Measurements from ENCODE around the gene METTL2B. TPM values are rescaled to one million over a fixed set of nuclear protein-coding genes. Genes with fewer than 3 reads are reported as not detected.
"Not testable (repeated sequence)": the region's sequence is repeated elsewhere in the genome, so short reads cannot be mapped to it uniquely, and the experiment has no call there.

The METTL2B gene
- total and polyA plus RNA-seq, 2 donors (not counting 3 experiments of a cell fraction or from before 2014, with no cell fraction given): 15.9 to 30.0 TPM

GRCh38 chr7:128526062-128526466, 49.5 kb downstream of the METTL2B start:
- H3K9me1 ChIP-seq (replicated peaks; ENCODE audit: control insufficient read depth, extremely low read depth, insufficient read depth, low read length); H3K9ac ChIP-seq (replicated peaks; ENCODE audit: extremely low read depth, insufficient read depth, low read length); intact Hi-C loops (cut with micrococcal nuclease); DNase-seq (ENCODE audit: low read depth, low spot score); H3K27ac ChIP-seq (ENCODE audit: insufficient read depth, low read depth, low read length); POLR2A ChIA-PET; H3K4me1 ChIP-seq (ENCODE audit: control insufficient read depth, extremely low read depth, insufficient read depth, low read length); H3K27me3 ChIP-seq (ENCODE audit: control insufficient read depth in 2 of 2, insufficient read depth in 2 of 2, low read length in 2 of 2); dilution Hi-C loops (cut with MboI; ENCODE audit: extremely low pct_ligation_motif_present, low sequenced_read_pairs); H3K4me3 ChIP-seq (replicated peaks in 1 of 3; ENCODE audit: insufficient read depth in 1 of 3, low read depth in 1 of 3, low read length in 3 of 3); H3K4me2 ChIP-seq (ENCODE audit: insufficient read depth, low read length); H3K36me3 ChIP-seq (ENCODE audit: control insufficient read depth in 2 of 2, extremely low read depth in 1 of 2, insufficient read depth in 2 of 2, low read length in 2 of 2); H2AFZ ChIP-seq (ENCODE audit: low read depth, low read length); H3K79me2 ChIP-seq (ENCODE audit: control insufficient read depth, insufficient read depth, low read length); H4K20me1 ChIP-seq (replicated peaks; ENCODE audit: control insufficient read depth, extremely low read depth, insufficient read depth, low read length); CTCF ChIA-PET; BruUV-seq (replicated peaks); FAIRE-seq; H3K9me3 ChIP-seq (replicated peaks; ENCODE audit: control insufficient read depth, insufficient read depth, low read length): not testable (repeated sequence)

GRCh38 chr7:128529191-128529590, 52.6 kb downstream of the METTL2B start:
- H3K9me1 ChIP-seq (replicated peaks; ENCODE audit: control insufficient read depth, extremely low read depth, insufficient read depth, low read length); H2AFZ ChIP-seq (ENCODE audit: low read depth, low read length); H3K27ac ChIP-seq (ENCODE audit: insufficient read depth, low read depth, low read length); BruUV-seq (replicated peaks); H3K9ac ChIP-seq (replicated peaks; ENCODE audit: extremely low read depth, insufficient read depth, low read length); H3K9me3 ChIP-seq (replicated peaks; ENCODE audit: control insufficient read depth, insufficient read depth, low read length); H3K4me3 ChIP-seq (replicated peaks in 1 of 3; ENCODE audit: insufficient read depth in 1 of 3, low read depth in 1 of 3, low read length in 3 of 3); H3K4me1 ChIP-seq (ENCODE audit: control insufficient read depth, extremely low read depth, insufficient read depth, low read length); intact Hi-C loops (cut with micrococcal nuclease); dilution Hi-C loops (cut with MboI; ENCODE audit: extremely low pct_ligation_motif_present, low sequenced_read_pairs); FAIRE-seq; H3K27me3 ChIP-seq (ENCODE audit: control insufficient read depth in 2 of 2, insufficient read depth in 2 of 2, low read length in 2 of 2); CTCF ChIA-PET; H3K36me3 ChIP-seq (ENCODE audit: control insufficient read depth in 2 of 2, extremely low read depth in 1 of 2, insufficient read depth in 2 of 2, low read length in 2 of 2); H3K4me2 ChIP-seq (ENCODE audit: insufficient read depth, low read length); H4K20me1 ChIP-seq (replicated peaks; ENCODE audit: control insufficient read depth, extremely low read depth, insufficient read depth, low read length); DNase-seq (ENCODE audit: low read depth, low spot score); POLR2A ChIA-PET: not testable (repeated sequence)
- H3K79me2 ChIP-seq (ENCODE audit: control insufficient read depth, insufficient read depth, low read length): peaks cover 26% of the 10 kb centered on the region

DNA sequence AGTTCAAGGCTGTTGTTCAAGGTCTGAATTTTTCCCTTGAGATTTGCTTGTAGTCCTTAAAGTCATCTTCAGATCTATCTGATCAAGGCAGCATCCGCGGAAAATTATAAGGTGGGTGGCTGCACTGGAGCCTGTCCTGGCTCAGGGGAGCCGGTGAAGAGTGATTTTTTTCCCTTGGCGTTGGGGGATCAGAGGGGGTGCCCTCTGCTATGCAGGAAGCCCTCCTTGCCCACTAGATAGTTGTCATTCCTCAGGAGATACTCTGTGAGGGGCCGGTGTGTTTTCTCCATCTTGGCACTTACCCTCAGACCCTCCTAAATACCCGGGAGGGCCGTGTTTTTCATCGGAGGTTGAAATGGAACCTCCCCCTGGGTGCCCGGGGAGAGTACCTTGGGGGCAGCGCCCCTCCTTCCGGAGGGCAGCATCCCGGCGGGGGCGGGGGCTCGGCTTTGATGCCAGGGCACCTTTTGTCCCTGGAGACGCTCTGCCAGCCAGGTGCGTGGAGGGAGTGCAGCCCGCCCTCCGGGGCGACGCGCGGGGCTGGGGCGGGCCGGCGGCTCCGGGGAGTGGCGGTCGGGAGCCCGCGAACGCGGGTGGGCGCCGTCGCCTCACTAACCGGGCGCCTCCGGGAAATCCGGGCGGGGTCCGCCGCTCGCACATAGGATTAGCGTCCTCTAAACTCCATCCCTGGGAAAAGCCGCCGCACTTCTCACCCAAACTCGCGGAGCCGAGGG, 53.7 kb downstream of the METTL2B start:
- peak overlapping the region; percentile 29 for H2AFZ ChIP-seq (ENCODE audit: low read depth, low read length)
- FAIRE-seq: peak; percentile 73
- intact Hi-C loops (cut with micrococcal nuclease): not testable (repeated sequence)

More for the DNA sequence above, 53.7 kb downstream of the METTL2B start:
- H3K9me1 ChIP-seq (replicated peaks; ENCODE audit: control insufficient read depth, extremely low read depth, insufficient read depth, low read length); dilution Hi-C loops (cut with MboI; ENCODE audit: extremely low pct_ligation_motif_present, low sequenced_read_pairs); H3K9me3 ChIP-seq (replicated peaks; ENCODE audit: control insufficient read depth, insufficient read depth, low read length); DNase-seq (ENCODE audit: low read depth, low spot score); POLR2A ChIA-PET; H3K36me3 ChIP-seq (ENCODE audit: control insufficient read depth in 2 of 2, extremely low read depth in 1 of 2, insufficient read depth in 2 of 2, low read length in 2 of 2); H3K27me3 ChIP-seq (ENCODE audit: control insufficient read depth in 2 of 2, insufficient read depth in 2 of 2, low read length in 2 of 2); H3K4me1 ChIP-seq (ENCODE audit: control insufficient read depth, extremely low read depth, insufficient read depth, low read length); H4K20me1 ChIP-seq (replicated peaks; ENCODE audit: control insufficient read depth, extremely low read depth, insufficient read depth, low read length); CTCF ChIA-PET: not testable (repeated sequence)
- Histone ChIP-seq H3K27ac (ENCODE audit: insufficient read depth, low read depth, low read length) (peak overlapping the region; percentile 53), H3K9ac (replicated peaks; ENCODE audit: extremely low read depth, insufficient read depth, low read length) (peak overlapping the region; percentile 47), H3K4me2 (ENCODE audit: insufficient read depth, low read length) (peak overlapping the region; percentile 53), H3K4me3 (replicated peaks in 1 of 3; ENCODE audit: insufficient read depth in 1 of 3, low read depth in 1 of 3, low read length in 3 of 3) (peak overlapping the region; percentile 42 to 73 (median 50)), H3K79me2 (ENCODE audit: control insufficient read depth, insufficient read depth, low read length) (peaks cover 36% of the 10 kb centered on the region)
- BruUV-seq (replicated peaks): TSS peak; percentile 37
